Cardiac fibroblast (primary cell): ENCODE results near the gene CHIT1.
A peak's percentile ranks its signal among the peaks of the same experiment; 100 is the strongest.

ENCODE experiments used
- DNase-seq, 2 donors: peaks; one replicate each; pipeline versions ENCODE4 v3.0.0 to v3.0.0-alpha.2; 2010; ENCODE audit warnings: low read depth in 2 of 2
- H3K4me3 ChIP-seq, 2 donors: replicated peaks in 1 of 2; 1 replicate in 1 of 2; 2 replicates in 1 of 2; pipeline ENCODE4 v1.5.1; 2011; ENCODE audit warnings: low read depth in 2 of 2, low read length in 2 of 2, mild to moderate bottlenecking in 2 of 2, moderate library complexity in 1 of 2
- TF ChIP-seq, protein P1 (sequence below): IDR thresholded peaks from one replicate; pipeline ENCODE4 v1.5.1; 2011; ENCODE audit warnings: low read depth, mild to moderate bottlenecking, low read length, inconsistent platforms

CHIT1 gene

GRCh38 chr1:203201516-203202205 is 27.8 kb downstream of the CHIT1 start:
- TF ChIP-seq, protein P1, sequence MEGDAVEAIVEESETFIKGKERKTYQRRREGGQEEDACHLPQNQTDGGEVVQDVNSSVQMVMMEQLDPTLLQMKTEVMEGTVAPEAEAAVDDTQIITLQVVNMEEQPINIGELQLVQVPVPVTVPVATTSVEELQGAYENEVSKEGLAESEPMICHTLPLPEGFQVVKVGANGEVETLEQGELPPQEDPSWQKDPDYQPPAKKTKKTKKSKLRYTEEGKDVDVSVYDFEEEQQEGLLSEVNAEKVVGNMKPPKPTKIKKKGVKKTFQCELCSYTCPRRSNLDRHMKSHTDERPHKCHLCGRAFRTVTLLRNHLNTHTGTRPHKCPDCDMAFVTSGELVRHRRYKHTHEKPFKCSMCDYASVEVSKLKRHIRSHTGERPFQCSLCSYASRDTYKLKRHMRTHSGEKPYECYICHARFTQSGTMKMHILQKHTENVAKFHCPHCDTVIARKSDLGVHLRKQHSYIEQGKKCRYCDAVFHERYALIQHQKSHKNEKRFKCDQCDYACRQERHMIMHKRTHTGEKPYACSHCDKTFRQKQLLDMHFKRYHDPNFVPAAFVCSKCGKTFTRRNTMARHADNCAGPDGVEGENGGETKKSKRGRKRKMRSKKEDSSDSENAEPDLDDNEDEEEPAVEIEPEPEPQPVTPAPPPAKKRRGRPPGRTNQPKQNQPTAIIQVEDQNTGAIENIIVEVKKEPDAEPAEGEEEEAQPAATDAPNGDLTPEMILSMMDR: no peak
- H3K4me3 ChIP-seq: no peak overlapping the region
- DNase-seq: no peak

GRCh38 chr1:203200916-203201315 is 28.6 kb downstream of the CHIT1 start:
- TF ChIP-seq, protein P1: no peak
- DNase-seq: no peak
- H3K4me3 ChIP-seq: no peak overlapping the region

DNA sequence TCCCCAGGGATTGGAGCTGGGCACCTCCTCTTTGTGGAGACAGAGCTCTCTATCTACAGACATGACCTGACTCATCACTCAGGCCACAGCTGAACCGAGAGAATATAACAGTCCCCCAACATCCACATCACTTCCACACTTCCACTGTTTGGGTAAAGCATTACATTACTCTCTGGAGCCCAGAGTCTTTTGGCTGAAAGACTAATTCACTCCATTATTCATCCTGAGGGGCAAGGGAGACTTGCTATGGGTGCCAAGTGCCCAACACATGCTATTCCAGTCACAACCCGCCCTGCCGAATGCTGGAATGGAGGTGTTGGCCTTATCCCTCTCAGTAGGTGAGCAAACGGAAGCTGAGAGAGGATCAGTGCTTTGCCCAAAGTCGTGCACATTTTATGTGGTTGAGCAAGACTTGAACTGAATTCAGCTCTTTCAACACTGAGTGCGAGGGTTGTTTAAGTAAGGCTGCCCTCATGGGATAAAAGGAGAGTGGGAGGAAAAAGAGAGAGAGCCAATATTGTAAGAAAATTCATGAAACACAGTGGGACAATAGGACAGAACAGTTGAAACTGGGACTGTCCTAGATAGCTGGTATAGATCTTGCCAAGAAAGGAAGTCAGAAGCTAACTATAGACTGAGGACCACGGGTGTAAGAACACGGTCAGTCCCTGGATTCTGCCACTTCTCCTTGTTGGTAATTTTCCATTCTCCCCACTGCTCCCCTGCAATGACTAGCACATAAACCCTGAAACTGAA is 29.5 kb downstream of the CHIT1 start:
- peak; percentile 82 to 97 for DNase-seq
- TF ChIP-seq, protein P1: no peak
- H3K4me3 ChIP-seq: no peak overlapping the region

GRCh38 chr1:203199481-203199815 is 30.0 kb downstream of the CHIT1 start:
- TF ChIP-seq, protein P1: no peak
- no peak for DNase-seq
- H3K4me3 ChIP-seq: no peak overlapping the region

- DNase-seq: no peak
- TF ChIP-seq, protein P1: no peak
- no peak overlapping the region for H3K4me3 ChIP-seq
These were observed 30.5 kb downstream of the CHIT1 start for GRCh38 chr1:203199002-203199401.

DNA sequence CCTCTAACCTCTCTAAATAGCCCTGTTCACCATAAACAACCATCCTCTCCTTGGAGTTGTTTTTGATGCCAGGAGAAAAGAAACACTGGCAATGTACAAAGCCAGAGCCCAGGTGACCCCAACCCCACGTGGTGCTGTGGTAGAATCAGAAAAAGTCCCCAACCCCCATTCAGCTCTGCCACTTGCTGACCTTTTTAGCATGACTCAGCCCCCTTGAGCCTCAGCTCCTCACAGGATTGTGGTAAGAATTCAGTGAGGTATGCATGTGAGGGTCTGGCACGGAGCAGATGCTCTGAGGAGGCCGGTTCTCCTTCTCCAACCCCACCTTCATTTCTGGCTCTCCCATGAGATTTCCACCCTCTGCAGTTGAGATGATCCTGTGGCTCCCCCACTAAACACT is 31.8 kb downstream of the CHIT1 start:
- H3K4me3 ChIP-seq: no peak overlapping the region
- TF ChIP-seq, protein P1: no peak
- peak; percentile 62 to 90 for DNase-seq
